HuH-7.5 (cell line): ENCODE data around the gene SEC14L1.
A peak's percentile ranks its signal among the peaks of the same experiment; 100 is the strongest.

Source experiments
- DNase-seq: peaks from one replicate; pipeline ENCODE4 v3.0.0; 2011; ENCODE audit warnings: low spot score

The SEC14L1 gene

DNA sequence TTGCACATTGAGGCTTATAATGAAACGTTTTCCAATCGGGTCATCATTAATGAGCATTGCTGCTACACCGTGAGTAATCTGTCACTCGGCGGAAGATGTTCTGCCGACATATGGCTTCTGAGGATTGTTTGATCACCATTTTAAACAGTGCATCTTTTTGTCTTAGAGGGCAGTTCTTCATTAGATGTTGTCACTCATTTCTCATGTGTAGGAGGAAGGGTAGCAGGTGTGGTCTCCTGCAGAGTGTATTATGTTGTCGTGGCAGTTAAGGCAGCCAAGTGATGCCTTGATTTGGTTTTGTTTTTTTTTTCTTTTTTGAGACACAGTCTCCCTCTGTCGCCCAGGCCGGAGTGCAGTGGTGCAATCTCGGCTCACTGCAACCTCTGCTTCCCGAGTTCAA lies 50.5 kb downstream of the SEC14L1 start:
- no peak for DNase-seq

DNA sequence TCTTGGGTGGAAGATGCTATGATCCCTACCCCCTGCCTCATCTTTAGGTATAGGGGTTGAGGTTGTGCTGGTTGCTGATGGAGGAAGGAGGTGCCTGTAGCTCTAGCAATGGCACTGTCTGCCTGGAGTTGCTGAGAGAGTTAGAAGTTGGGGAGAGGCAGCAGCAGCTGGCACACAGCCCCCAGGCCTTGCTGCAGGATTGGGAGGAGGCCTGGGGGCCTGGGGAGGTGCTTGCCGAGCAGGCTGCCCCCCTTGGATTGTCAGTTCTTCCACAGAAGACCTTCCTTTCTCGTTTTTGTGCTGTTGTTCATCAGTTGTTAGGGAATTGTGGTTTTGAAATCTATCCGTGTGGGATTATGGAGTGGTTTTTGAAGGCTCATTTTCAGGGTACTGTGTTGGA lies 52.9 kb downstream of the SEC14L1 start:
- DNase-seq = no peak

DNA sequence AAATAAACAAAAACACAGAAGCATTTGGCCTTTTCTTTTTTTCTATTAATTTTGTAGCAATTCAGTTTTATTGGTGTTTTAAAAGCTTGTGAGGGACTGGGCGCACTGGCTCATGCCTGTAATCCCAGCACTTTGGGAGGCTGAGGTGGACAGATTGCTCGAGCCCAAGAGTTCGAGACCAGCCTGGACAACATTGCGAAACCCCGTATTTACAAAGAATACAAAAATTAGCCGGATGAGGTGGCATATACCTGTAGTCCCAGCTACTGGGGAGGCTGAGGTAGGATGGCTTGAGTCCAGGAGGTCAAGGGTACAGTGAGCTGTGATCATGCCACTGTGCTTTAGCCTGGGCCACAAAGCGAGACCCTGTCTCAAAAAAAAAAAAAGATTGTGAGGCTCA lies 53.4 kb downstream of the SEC14L1 start:
- no peak for DNase-seq

- DNase-seq = no peak
Observed at GRCh38 chr17:77196251-77196650, 55.5 kb downstream of the SEC14L1 start.

- no peak for DNase-seq
Observed at GRCh38 chr17:77197115-77197514, 56.3 kb downstream of the SEC14L1 start.

DNA sequence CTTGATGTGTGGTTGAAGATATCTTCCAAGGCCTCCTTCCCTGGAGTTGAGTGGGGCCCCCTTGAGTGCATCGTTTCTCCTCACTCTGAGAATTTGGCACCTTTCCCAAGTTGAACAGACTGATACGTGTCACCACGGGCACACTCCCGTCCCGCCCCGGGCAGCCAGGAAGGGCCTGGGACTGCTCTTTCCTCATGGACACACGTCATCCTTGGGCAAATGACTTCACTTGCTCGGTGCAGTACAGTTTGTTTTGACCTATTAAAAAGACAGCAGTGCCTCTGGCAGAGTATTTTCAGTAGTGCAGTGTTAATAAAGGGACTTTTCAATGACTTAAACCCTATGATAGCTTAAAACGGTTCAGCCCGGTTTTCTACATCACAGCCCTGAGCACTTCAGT lies 59.9 kb downstream of the SEC14L1 start:
- DNase-seq = no peak

DNA sequence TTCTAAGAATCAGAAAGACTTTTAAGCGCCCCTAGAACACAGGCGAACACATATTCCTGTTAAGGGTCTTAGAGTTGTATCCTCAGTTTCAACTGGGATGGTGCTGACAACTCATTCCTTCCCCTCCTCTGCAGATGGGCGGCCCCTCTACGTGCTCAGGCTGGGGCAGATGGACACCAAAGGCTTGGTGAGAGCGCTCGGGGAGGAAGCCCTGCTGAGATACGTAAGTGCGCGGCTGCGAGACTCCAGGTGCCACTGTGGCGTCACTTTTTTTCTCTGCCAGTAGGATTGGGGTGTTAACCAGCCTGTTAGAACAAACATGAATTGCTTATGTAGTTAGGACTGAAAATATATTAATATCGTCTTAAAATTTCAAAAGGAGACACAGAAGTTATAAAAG lies 62.7 kb downstream of the SEC14L1 start:
- DNase-seq = no peak

DNA sequence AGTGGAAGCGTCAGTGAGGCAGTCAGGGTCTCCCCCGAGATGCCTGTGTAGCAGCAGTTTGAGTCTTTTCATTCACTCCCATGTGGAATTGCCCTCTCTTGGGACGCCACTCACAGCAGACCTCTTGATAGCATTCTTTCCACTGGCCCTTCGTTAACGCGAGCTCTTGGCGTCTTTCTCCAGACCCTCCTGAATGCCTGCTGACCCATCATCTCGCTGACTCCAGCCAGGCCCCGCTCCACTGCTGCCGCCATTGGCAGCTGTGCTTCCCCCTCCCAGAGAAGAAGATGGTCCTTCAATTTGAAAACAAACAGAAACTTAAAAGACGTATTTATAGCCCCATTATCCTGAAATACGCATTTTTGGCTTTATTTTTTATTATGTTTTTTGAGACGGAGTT lies 63.1 kb downstream of the SEC14L1 start:
- DNase-seq = no peak

DNA sequence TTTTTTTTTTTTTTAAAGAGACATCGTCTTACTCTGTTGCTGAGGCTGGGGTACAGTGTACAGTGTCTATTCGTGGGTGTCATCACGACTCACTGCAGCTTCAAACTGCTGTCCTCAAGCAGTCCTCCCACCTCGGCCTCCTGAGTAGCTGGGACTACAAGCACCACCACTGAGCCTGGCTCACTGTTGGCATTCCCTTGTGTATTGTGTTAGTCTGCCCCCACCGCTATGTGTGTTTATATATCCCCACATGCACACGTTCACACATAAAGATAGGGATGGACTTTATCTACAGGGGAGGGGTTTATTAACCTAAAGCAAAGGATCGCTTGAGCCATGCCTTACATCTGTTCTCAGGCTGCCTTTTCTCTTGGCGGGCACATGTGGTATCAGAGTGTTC lies 63.8 kb downstream of the SEC14L1 start:
- no peak for DNase-seq

GRCh38 chr17:77205396-77206125 lies 64.8 kb downstream of the SEC14L1 start:
- DNase-seq = no peak

DNA sequence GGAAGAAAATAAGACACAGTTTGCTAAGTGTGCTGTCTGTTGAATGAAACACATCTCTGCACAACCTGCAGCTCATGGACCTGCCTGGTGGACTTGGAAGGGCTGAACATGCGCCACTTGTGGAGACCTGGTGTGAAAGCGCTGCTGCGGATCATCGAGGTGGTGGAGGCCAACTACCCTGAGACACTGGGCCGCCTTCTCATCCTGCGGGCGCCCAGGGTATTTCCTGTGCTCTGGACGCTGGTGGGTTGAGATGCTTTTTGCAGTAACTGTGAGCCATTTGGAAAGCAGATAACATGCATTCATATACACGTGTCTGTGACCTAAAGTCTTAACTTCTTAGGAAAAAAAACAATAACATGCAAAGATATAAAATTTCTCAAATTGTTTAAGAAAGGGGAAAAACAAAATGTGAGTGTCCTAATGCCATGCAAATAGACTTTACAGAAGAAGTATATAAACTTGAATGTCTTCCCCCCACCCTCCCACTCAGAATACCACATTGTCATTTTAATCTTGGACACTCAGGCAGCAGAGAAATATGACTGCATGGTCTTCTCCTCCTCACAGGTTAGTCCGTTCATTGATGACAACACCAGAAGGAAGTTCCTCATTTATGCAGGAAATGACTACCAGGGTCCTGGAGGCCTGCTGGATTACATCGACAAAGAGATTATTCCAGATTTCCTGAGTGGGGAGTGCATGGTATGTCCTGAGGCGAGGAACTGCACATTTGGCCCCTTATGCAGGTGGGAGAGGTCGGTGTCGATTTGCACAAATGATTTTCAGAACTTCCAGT lies 65.6 kb downstream of the SEC14L1 start:
- no peak for DNase-seq

DNA sequence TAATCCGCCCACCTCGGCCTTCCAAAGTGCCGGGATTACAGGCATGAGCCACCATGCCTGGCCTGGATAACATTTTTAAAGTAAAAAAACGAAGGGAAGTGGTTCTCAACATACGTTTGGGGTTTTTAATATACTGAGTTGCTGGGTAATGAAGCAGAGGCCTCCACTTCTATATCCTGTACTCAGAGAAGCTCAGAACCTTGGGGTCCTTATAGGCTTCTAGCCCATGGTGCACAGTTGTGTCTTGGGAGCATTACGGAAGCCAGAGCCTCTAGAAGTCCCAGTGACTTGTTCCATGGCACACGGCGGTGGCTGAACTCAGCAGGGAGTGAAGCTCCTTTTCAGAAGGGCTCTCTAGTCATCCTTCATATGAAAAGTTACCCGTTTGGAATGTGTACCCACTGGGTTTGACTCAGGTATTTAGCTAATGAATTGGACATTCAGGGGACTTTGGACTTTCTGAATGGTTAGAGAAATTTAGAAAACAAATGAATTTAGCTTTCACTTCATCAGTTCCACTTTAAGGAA lies 67.0 kb downstream of the SEC14L1 start:
- no peak for DNase-seq

DNA sequence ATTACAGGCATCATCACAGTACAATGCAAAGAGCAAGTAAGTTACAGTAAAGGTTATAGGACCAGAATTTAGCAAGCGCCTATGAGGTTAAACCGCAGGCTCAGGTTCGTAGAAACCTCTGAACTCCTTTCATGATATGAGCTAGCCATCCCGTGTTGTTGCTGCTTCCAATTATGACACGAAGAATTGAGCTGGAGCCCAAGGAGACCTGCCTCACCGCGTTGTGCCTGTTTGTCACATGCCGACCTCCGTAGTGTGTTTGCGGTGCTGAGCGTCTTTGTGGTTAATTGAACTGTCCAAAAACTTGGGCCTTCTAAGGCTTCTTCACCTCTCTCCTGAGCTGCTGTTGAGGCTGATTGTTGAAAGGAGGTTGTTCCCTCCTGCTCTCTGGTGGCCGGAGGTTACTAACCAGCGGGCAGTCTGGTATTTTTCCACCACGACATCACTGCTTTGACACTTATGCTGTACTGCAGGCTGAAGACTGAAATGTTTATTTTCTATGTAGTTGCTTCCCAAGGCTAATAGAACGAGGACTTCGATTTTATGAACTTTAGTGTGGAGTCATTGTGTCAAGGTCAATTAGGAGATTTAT lies 67.5 kb downstream of the SEC14L1 start:
- DNase-seq = peak; percentile 71

DNA sequence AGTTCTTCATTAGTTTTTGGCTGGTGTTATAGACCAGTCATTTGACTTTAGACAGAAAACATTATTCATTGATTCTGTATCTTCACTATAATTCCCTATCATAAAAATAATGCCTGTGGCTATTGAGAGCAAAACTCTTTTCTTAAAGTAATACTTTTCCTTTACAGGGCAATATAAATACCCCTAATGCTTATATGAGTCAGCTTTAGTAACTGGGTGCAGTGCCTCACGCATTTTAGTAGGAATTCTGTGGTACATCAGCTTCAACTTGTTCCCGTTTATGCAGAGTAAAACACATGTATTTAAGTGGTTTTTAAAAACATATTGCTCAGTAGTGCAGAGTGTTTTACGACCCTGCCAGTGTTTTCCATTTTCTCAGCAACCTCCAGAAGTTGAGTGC lies 68.1 kb downstream of the SEC14L1 start:
- DNase-seq = no peak

DNA sequence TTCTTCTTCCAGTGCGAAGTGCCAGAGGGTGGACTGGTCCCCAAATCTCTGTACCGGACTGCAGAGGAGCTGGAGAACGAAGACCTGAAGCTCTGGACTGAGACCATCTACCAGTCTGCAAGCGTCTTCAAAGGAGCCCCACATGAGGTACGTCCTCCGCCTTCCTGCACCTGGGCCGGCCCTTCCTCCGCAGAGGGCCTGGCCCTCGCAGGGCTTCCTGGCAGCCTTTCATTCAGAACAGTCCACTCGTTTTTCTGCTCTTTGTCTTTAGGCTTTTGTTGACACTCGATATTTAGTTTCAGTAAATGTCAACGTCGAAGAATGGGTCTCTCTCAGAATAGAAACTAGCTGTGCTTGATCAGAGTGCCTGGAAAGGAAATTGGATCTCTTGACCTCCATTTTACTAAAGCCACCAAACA lies 68.6 kb downstream of the SEC14L1 start:
- no peak for DNase-seq

DNA sequence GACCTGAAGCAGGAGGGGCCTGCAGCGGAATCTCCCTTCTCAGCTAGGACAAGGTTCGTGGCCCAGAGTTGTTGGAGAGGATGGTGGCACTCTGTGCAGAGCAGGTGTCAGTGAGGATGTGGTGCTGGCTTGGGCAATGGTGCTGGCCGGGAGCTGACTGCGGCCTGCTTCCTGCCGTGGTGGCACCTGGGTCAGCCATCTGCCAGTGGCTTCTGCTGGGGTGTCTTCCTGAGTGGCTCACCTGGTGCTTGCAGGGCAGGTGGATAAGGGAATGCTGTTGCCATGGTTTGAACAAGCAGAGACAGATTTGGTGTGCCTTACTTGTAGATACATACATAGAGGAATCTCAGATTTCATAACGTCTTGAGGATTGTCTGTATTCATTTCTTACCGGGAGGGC lies 69.6 kb downstream of the SEC14L1 start:
- DNase-seq = no peak

DNA sequence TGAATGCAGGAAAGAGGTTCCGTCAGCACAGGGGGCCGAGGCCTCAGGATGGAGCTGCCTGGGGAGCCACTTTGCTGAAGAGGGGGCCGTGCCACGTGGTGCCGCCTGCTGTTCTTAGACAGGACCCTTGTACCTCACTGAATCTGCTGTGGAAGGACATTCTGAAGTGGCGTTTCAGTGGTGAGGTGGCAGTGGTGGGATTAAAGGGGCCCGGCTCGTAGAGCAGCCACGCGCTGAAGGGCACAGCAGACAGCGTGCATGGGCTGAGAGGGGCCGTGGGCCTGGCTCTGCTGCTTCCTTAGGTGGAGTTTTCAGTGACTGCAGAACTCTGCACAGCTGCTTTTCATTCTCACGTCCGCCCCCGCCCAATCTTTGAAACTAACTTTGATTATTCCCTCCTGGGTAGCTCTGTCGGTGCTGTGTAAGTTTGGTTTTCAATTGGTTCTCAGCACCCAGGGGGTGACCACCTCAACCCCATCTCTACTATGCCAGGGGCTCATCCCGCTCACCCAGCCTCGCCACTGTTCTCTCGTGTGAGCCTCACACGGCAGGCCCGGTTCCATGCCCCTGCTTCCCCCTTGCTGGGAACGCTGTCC lies 70.3 kb downstream of the SEC14L1 start:
- DNase-seq = no peak

DNA sequence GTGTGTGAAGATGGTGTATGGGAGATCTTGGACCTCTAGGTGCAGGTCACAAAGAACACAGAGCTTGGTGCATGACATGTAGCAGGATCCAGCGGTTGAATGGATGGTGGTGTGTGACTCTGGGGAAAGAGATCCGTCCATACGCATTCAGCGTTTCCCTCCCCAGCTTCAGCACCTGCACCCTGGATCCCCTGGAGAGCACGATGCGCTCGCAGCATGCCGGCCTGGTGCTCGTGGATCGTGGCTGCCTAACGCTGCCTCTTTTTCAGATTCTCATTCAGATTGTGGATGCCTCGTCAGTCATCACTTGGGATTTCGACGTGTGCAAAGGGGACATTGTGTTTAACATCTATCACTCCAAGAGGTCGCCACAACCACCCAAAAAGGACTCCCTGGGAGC lies 70.9 kb downstream of the SEC14L1 start:
- no peak for DNase-seq

DNA sequence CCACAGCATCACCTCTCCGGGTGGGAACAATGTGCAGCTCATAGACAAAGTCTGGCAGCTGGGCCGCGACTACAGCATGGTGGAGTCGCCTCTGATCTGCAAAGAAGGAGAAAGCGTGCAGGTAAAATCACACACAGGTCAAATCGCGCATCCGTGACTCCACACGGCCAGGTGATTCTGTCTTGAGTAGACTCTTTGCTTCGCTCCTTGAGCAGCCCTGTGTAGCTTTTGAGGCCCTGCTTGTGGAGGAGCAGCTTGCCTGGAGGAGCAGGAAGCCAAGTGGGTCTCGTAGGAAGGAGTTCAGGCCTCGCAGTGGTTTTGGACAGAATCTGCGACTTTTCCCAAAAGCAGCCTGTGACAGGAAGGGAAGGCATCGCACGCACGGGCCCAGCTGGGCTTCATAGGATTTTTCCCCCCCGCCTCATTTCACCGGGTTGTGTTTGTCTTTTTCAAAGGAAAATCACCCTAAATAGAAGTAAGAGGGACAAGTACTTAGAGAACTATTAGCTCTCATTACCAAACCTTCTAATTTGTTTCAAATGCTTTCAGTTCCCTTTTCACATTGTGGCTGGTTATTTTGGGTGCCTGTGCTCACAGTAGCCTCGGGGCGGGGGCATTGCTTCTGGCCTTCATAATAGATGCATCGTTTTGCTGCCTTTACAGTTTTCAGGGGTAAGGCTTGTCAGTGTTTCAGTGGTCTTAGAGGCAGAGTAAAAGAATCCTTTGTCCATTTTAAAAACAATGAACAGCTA lies 71.5 kb downstream of the SEC14L1 start:
- no peak for DNase-seq

DNA sequence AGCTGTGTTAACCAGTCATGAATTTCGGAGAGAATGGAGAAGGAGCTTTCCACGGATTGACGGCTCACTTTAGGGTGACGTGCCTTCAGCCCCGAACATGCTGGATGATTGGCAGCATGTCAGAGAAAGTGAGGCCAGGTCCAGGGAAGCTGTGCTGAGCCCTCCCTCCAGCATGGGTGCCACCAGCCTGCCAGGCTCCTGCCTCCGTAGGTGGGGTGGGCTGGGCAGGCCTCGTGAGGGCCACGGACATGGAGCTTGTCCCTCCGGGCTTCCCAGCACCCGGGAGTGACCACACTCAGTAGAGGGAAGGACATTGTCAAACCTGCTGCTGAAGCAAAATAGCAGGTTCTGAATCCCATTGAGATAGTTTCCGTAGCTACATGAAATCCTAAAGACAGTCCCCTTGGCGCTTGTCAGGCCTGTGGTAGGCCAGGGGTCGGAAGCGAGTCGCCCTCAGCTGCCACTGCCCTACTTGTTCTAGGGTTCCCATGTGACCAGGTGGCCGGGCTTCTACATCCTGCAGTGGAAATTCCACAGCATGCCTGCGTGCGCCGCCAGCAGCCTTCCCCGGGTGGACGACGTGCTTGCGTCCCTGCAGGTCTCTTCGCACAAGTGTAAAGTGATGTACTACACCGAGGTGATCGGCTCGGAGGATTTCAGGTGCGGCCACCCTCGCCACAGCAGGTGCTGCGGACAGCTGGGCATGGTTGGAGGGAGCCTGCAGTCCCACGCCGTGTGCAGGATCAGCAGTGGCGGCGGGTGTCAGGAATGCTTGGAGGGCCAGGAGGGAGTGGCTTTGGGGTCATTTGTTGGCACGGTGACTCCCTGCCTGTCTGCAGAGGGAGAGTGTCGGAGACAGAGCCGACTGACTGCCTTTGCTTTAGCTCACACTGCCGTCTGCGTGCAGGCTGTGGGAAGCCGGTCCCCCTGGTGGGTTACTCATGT lies 72.3 kb downstream of the SEC14L1 start:
- DNase-seq = no peak

- no peak for DNase-seq
Observed at GRCh38 chr17:77213778-77214132, 73.0 kb downstream of the SEC14L1 start.
